ENCODE data around the gene FGF13. TPM values are rescaled to one million over a fixed set of nuclear protein-coding genes. Genes with fewer than 3 reads are reported as not detected.

FGF13 gene
- total RNA-seq, 1 experiment from 2014 or later = 7.1 TPM

GRCh38 chrX:138704101-138704500 lies 7.4 kb downstream of the FGF13 start:
- no peaks in the 10 kb centered on the region for H3K27me3 Mint-ChIP-seq (ENCODE audit: insufficient read depth, unreplicated experiment)
- H3K36me3 ChIP-seq (ENCODE audit: control insufficient read depth, insufficient read depth, low read length) = no peaks in the 10 kb centered on the region
- BruUV-seq (replicated peaks) = no TSS peak
- H3K27me3 ChIP-seq (replicated peaks; ENCODE audit: control insufficient read depth, insufficient read depth, low read length) = no peaks in the 10 kb centered on the region
- intact Hi-C loops (cut with micrococcal nuclease; ENCODE audit: unreplicated experiment) = no loop called here
- no peaks in the 10 kb centered on the region for H3K36me3 Mint-ChIP-seq (ENCODE audit: insufficient read depth, unreplicated experiment)
- CTCF ChIA-PET = no interaction called here
- H3K4me3 ChIP-seq (ENCODE audit: low read depth, low read length) = no peak overlapping the region
- no peaks in the 10 kb centered on the region for H3K9me3 ChIP-seq
- POLR2A ChIA-PET = no interaction called here
- H3K4me1 ChIP-seq = no peaks in the 10 kb centered on the region
- TF ChIP-seq CTCF (IDR thresholded peaks at IDR 0.05; ENCODE audit: insufficient read depth in 1 of 2, low read depth in 1 of 2, low read length in 1 of 2, severe bottlenecking in 1 of 2, unreplicated experiment in 1 of 2) = no peak
- H3K4me3 Mint-ChIP-seq (ENCODE audit: unreplicated experiment) = no peak overlapping the region
- DNase-seq = no peak
- no peak overlapping the region for H3K27ac Mint-ChIP-seq (ENCODE audit: unreplicated experiment)
- H3K9me3 Mint-ChIP-seq (ENCODE audit: unreplicated experiment) = no peaks in the 10 kb centered on the region
- no peaks in the 10 kb centered on the region for H3K4me1 Mint-ChIP-seq (ENCODE audit: low read depth, unreplicated experiment)

GRCh38 chrX:138692591-138692990 lies 18.9 kb downstream of the FGF13 start:
- no peak overlapping the region for H3K4me3 ChIP-seq (ENCODE audit: low read depth, low read length)
- no TSS peak for BruUV-seq (replicated peaks)
- ChIA-PET POLR2A (no interaction called here), CTCF (no interaction called here)
- H3K27ac Mint-ChIP-seq (ENCODE audit: unreplicated experiment) = no peak overlapping the region
- no peaks in the 10 kb centered on the region for H3K9me3 ChIP-seq
- no peaks in the 10 kb centered on the region for H3K9me3 Mint-ChIP-seq (ENCODE audit: unreplicated experiment)
- no peak for DNase-seq
- H3K36me3 ChIP-seq (ENCODE audit: control insufficient read depth, insufficient read depth, low read length) = no peaks in the 10 kb centered on the region
- H3K4me1 Mint-ChIP-seq (ENCODE audit: low read depth, unreplicated experiment) = no peaks in the 10 kb centered on the region
- no peaks in the 10 kb centered on the region for H3K36me3 Mint-ChIP-seq (ENCODE audit: insufficient read depth, unreplicated experiment)
- no peaks in the 10 kb centered on the region for H3K27me3 ChIP-seq (replicated peaks; ENCODE audit: control insufficient read depth, insufficient read depth, low read length)
- intact Hi-C loops (cut with micrococcal nuclease; ENCODE audit: unreplicated experiment) = no loop called here
- no peak for TF ChIP-seq CTCF (IDR thresholded peaks at IDR 0.05; ENCODE audit: insufficient read depth in 1 of 2, low read depth in 1 of 2, low read length in 1 of 2, severe bottlenecking in 1 of 2, unreplicated experiment in 1 of 2)
- no peak overlapping the region for H3K4me3 Mint-ChIP-seq (ENCODE audit: unreplicated experiment)
- H3K27me3 Mint-ChIP-seq (ENCODE audit: insufficient read depth, unreplicated experiment) = peaks cover 3% of the 10 kb centered on the region
- no peaks in the 10 kb centered on the region for H3K4me1 ChIP-seq

GRCh38 chrX:138691186-138691585 lies 20.3 kb downstream of the FGF13 start:
- no peak overlapping the region for H3K4me3 ChIP-seq (ENCODE audit: low read depth, low read length)
- no peaks in the 10 kb centered on the region for H3K27me3 ChIP-seq (replicated peaks; ENCODE audit: control insufficient read depth, insufficient read depth, low read length)
- intact Hi-C loops (cut with micrococcal nuclease; ENCODE audit: unreplicated experiment) = no loop called here
- ChIA-PET CTCF (no interaction called here), POLR2A (no interaction called here)
- Mint-ChIP-seq H3K4me1 (ENCODE audit: low read depth, unreplicated experiment) (no peaks in the 10 kb centered on the region), H3K27me3 (ENCODE audit: insufficient read depth, unreplicated experiment) (peaks cover 3% of the 10 kb centered on the region), H3K4me3 (ENCODE audit: unreplicated experiment) (no peak overlapping the region), H3K36me3 (ENCODE audit: insufficient read depth, unreplicated experiment) (no peaks in the 10 kb centered on the region), H3K27ac (ENCODE audit: unreplicated experiment) (no peak overlapping the region), H3K9me3 (ENCODE audit: unreplicated experiment) (no peaks in the 10 kb centered on the region)
- no peaks in the 10 kb centered on the region for H3K4me1 ChIP-seq
- no peaks in the 10 kb centered on the region for H3K9me3 ChIP-seq
- no TSS peak for BruUV-seq (replicated peaks)
- no peak for TF ChIP-seq CTCF (IDR thresholded peaks at IDR 0.05; ENCODE audit: insufficient read depth in 1 of 2, low read depth in 1 of 2, low read length in 1 of 2, severe bottlenecking in 1 of 2, unreplicated experiment in 1 of 2)
- H3K36me3 ChIP-seq (ENCODE audit: control insufficient read depth, insufficient read depth, low read length) = no peaks in the 10 kb centered on the region
- no peak for DNase-seq
